Measurements from ENCODE around the gene MRPS2. TPM values are rescaled to one million over a fixed set of nuclear protein-coding genes. Genes with fewer than 3 reads are reported as not detected.

MRPS2 gene
- total RNA-seq, 4 donors from 2014 or later = 26.5 to 47.5 (median 33.1) TPM

GRCh38 chr9:135499326-135500070, 984 bp upstream of the MRPS2 start:
- Histone ChIP-seq H3K4me3 (replicated peaks in 1 of 3) (peak overlapping the region; percentile 69 to 92 (median 86)), H3K9me3 (no peaks in the 10 kb centered on the region), H3K27ac (peak overlapping the region; percentile 48 to 72 (median 54)), H3K27me3 (no peaks in the 10 kb centered on the region), H3K4me1 (peaks cover 18 to 19% of the 10 kb centered on the region in 2 donors), H3K36me3 (peaks cover 10 to 13% of the 10 kb centered on the region in 2 donors)
- WGBS, 2 donors = 0 to 2% methylated on average over 11 to 45 of the region's 58 CpGs
- TF ChIP-seq POLR2A (IDR thresholded peaks at IDR 0.05) = peak in 1 of 2 donors; percentile 52
- no peak for TF ChIP-seq CTCF (IDR thresholded peaks at IDR 0.05)
- peak; percentile 97 for DNase-seq
- intact Hi-C loops (cut with DNase I) = no loop called here

- Histone ChIP-seq H3K4me3 (replicated peaks in 1 of 3) (peak overlapping the region; percentile 69 to 92 (median 86)), H3K27ac (peak overlapping the region; percentile 48 to 72 (median 54)), H3K9me3 (no peaks in the 10 kb centered on the region), H3K27me3 (no peaks in the 10 kb centered on the region), H3K4me1 (peaks cover 18 to 19% of the 10 kb centered on the region in 2 donors), H3K36me3 (peaks cover 15% of the 10 kb centered on the region in 2 donors)
- TF ChIP-seq CTCF (IDR thresholded peaks at IDR 0.05) (no peak), POLR2A (IDR thresholded peaks at IDR 0.05) (no peak)
- intact Hi-C loops (cut with DNase I) = no loop called here
- no peak for DNase-seq
- 0 to 2% methylated on average over 4 to 10 of the region's 29 CpGs for WGBS, 2 donors
Observed at GRCh38 chr9:135500071-135500524, 384 bp upstream of the MRPS2 start.

GRCh38 chr9:135501261-135502167, 1.0 kb downstream of the MRPS2 start:
- no peak for DNase-seq
- peaks cover 18 to 19% of the 10 kb centered on the region in 2 donors for H3K4me1 ChIP-seq
- intact Hi-C loops (cut with DNase I) = no loop called here
- no peaks in the 10 kb centered on the region for H3K9me3 ChIP-seq
- no peaks in the 10 kb centered on the region for H3K27me3 ChIP-seq
- WGBS, 2 donors = 69 to 80% methylated on average over 21 to 23 of the region's 38 CpGs
- peak overlapping the region; percentile 86 to 92 (median 91) for H3K4me3 ChIP-seq (replicated peaks in 1 of 3)
- H3K36me3 ChIP-seq = peaks cover 15% of the 10 kb centered on the region in 2 donors
- TF ChIP-seq POLR2A (IDR thresholded peaks at IDR 0.05) (no peak), CTCF (IDR thresholded peaks at IDR 0.05) (no peak)
- peak overlapping the region in 1 of 3 donors; percentile 72 for H3K27ac ChIP-seq

- WGBS, 2 donors = 91 to 93% methylated on average over 15 of the region's 15 CpGs
- Histone ChIP-seq H3K4me1 (peaks cover 18 to 19% of the 10 kb centered on the region in 2 donors), H3K9me3 (no peaks in the 10 kb centered on the region), H3K27ac (no peak overlapping the region), H3K4me3 (replicated peaks in 1 of 3) (no peak overlapping the region), H3K36me3 (peaks cover 15% of the 10 kb centered on the region in 2 donors), H3K27me3 (no peaks in the 10 kb centered on the region)
- no peak for TF ChIP-seq CTCF (IDR thresholded peaks at IDR 0.05)
- intact Hi-C loops (cut with DNase I) = no loop called here
- no peak for DNase-seq
Observed at GRCh38 chr9:135502168-135502872, 1.8 kb downstream of the MRPS2 start.
